ENCODE data around the gene MAP3K9.

Gene MAP3K9

GRCh38 chr14:70788898-70789297, 20.4 kb downstream of the MAP3K9 start:
- no peak for TF ChIP-seq CTCF (IDR thresholded peaks at IDR 0.05; ENCODE audit: insufficient read depth, missing control alignments)

GRCh38 chr14:70785556-70785955, 23.8 kb downstream of the MAP3K9 start:
- DNase-seq (ENCODE audit: insufficient read length, low spot score) (no peak), FAIRE-seq (no peak)

More at GRCh38 chr14:70788898-70789297, 20.4 kb downstream of the MAP3K9 start:
- DNase-seq (ENCODE audit: insufficient read length, low spot score) = no peak
- no peak for FAIRE-seq

GRCh38 chr14:70784886-70785285, 24.4 kb downstream of the MAP3K9 start:
- no peak for FAIRE-seq
- TF ChIP-seq CTCF (IDR thresholded peaks at IDR 0.05; ENCODE audit: insufficient read depth, missing control alignments) = no peak
- DNase-seq (ENCODE audit: insufficient read length, low spot score) = no peak

More at GRCh38 chr14:70785556-70785955, 23.8 kb downstream of the MAP3K9 start:
- TF ChIP-seq CTCF (IDR thresholded peaks at IDR 0.05; ENCODE audit: insufficient read depth, missing control alignments) = no peak

GRCh38 chr14:70782361-70782760, 27.0 kb downstream of the MAP3K9 start:
- FAIRE-seq (no peak), DNase-seq (ENCODE audit: insufficient read length, low spot score) (no peak)

GRCh38 chr14:70780396-70781075, 28.8 kb downstream of the MAP3K9 start:
- FAIRE-seq = no peak
- no peak for TF ChIP-seq CTCF (IDR thresholded peaks at IDR 0.05; ENCODE audit: insufficient read depth, missing control alignments)
- no peak for DNase-seq (ENCODE audit: insufficient read length, low spot score)

More at GRCh38 chr14:70782361-70782760, 27.0 kb downstream of the MAP3K9 start:
- no peak for TF ChIP-seq CTCF (IDR thresholded peaks at IDR 0.05; ENCODE audit: insufficient read depth, missing control alignments)

- DNase-seq (ENCODE audit: insufficient read length, low spot score) (no peak), FAIRE-seq (no peak)
- TF ChIP-seq CTCF (IDR thresholded peaks at IDR 0.05; ENCODE audit: insufficient read depth, missing control alignments) = no peak
Measured at GRCh38 chr14:70779667-70780066, 29.6 kb downstream of the MAP3K9 start.

GRCh38 chr14:70776197-70776596, 33.1 kb downstream of the MAP3K9 start:
- TF ChIP-seq CTCF (IDR thresholded peaks at IDR 0.05; ENCODE audit: insufficient read depth, missing control alignments) = no peak

More at GRCh38 chr14:70776197-70776596, 33.1 kb downstream of the MAP3K9 start:
- FAIRE-seq = no peak
- DNase-seq (ENCODE audit: insufficient read length, low spot score) = no peak

Data from D721Med (cell line).